ENCODE data around the gene ZNF438. TPM values are rescaled to one million over a fixed set of nuclear protein-coding genes. Genes with fewer than 3 reads are reported as not detected.

The ZNF438 gene
- total RNA-seq, 1 experiment from 2014 or later: 0.83 TPM

DNA sequence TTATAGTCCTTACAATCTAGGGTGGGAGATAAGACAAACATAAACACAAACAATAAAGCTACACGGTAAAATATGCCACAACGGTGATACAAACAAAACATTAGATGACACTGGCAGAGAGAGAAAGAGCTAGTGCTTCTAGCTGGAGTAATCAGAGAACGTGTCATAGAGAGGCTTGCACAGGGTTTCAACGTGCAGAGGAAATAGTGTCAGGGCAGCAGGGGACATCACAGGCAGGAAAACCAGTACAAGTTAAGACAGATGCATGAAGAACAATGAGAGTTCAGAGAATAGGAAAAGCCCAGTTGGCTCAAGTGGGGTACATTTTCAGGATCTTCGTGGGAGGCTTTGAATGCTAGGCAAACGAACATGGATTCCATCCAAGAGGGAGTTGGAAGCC is 91.4 kb downstream of the ZNF438 start:
- H3K4me2 ChIP-seq (ENCODE audit: insufficient read depth, insufficient read length, low read length): no peak overlapping the region
- Mint-ChIP-seq H3K4me3 (no peak overlapping the region), H3K27ac (no peak overlapping the region), H3K4me1 (peaks cover 8 to 9% of the 10 kb centered on the region in 2 experiments), H3K27me3 (ENCODE audit: low read depth) (no peaks in the 10 kb centered on the region), H3K9me3 (peaks cover 0 to 5% of the 10 kb centered on the region in 2 experiments; a peak in 2 of 5 replicates), H3K36me3 (ENCODE audit: insufficient read depth in 1 of 3, low read depth in 3 of 3) (peaks cover 0 to 9% (median 0%) of the 10 kb centered on the region in 3 experiments; a peak in 2 of 7 replicates)
- no peak overlapping the region for H2AK5ac ChIP-seq (ENCODE audit: insufficient read length, low read length)
- no peak overlapping the region for H3T11ph ChIP-seq (ENCODE audit: low read length)
- no peak overlapping the region for H3K27ac ChIP-seq (ENCODE audit: insufficient read length, low read depth, low read length)
- H3K4ac ChIP-seq (ENCODE audit: low read depth, low read length): no peak overlapping the region
- DNase-seq: no peak
- no peaks in the 10 kb centered on the region for H3K23me2 ChIP-seq (ENCODE audit: insufficient read length, low read depth, low read length, poor library complexity, severe bottlenecking)
- H3K18ac ChIP-seq (ENCODE audit: insufficient read length, low read depth, low read length): no peak overlapping the region
- H3K23ac ChIP-seq (ENCODE audit: insufficient read length, low read depth, low read length): no peak overlapping the region
- H3K9me3 ChIP-seq (ENCODE audit: control insufficient read depth, low read depth, low read length): no peaks in the 10 kb centered on the region
- no peaks in the 10 kb centered on the region for H4K20me1 ChIP-seq (ENCODE audit: control insufficient read depth, insufficient read depth, insufficient read length)
- no peak overlapping the region for H2BK20ac ChIP-seq (ENCODE audit: low read depth, low read length, poor library complexity, severe bottlenecking)
- no peak overlapping the region for H4K5ac ChIP-seq (ENCODE audit: insufficient read length, low read depth, low read length)
- no peaks in the 10 kb centered on the region for H3K79me1 ChIP-seq (ENCODE audit: insufficient read depth, low read depth, low read length, poor library complexity, severe bottlenecking)
- no peaks in the 10 kb centered on the region for H3K79me2 ChIP-seq (ENCODE audit: insufficient read depth, low read length)
- H2BK15ac ChIP-seq (ENCODE audit: low read depth, low read length): no peak overlapping the region
- no peaks in the 10 kb centered on the region for H3K4me1 ChIP-seq (ENCODE audit: insufficient read depth, low read length)
- no CpG with 5 or more reads among the region's 6 CpGs for WGBS (ENCODE audit: extremely low coverage, insufficient read length, low lambda C conversion rate)
- H4K8ac ChIP-seq (replicated peaks; ENCODE audit: insufficient read length, low read depth, low read length): no peak overlapping the region
- no peak overlapping the region for H3K14ac ChIP-seq (ENCODE audit: insufficient read depth, low read length)
- no peak overlapping the region for H2BK12ac ChIP-seq (ENCODE audit: insufficient read length, low read depth, low read length)
- H2AFZ ChIP-seq (ENCODE audit: low read length): no peak overlapping the region
- H2BK120ac ChIP-seq (ENCODE audit: low read depth, low read length, poor library complexity, severe bottlenecking): no peak overlapping the region
- no peak overlapping the region for H3K56ac ChIP-seq (ENCODE audit: insufficient read length, low read depth, low read length)
- H4K91ac ChIP-seq (ENCODE audit: insufficient read length, low read depth, low read length): no peak overlapping the region
- H2BK5ac ChIP-seq (ENCODE audit: insufficient read length, low read length): no peak overlapping the region
- TF ChIP-seq, protein P1, sequence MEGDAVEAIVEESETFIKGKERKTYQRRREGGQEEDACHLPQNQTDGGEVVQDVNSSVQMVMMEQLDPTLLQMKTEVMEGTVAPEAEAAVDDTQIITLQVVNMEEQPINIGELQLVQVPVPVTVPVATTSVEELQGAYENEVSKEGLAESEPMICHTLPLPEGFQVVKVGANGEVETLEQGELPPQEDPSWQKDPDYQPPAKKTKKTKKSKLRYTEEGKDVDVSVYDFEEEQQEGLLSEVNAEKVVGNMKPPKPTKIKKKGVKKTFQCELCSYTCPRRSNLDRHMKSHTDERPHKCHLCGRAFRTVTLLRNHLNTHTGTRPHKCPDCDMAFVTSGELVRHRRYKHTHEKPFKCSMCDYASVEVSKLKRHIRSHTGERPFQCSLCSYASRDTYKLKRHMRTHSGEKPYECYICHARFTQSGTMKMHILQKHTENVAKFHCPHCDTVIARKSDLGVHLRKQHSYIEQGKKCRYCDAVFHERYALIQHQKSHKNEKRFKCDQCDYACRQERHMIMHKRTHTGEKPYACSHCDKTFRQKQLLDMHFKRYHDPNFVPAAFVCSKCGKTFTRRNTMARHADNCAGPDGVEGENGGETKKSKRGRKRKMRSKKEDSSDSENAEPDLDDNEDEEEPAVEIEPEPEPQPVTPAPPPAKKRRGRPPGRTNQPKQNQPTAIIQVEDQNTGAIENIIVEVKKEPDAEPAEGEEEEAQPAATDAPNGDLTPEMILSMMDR (conservative IDR thresholded peaks at IDR 0.05): no peak
- no peak overlapping the region for H3K9ac ChIP-seq (ENCODE audit: extremely low read depth, insufficient read length, low read length)
- H3K27me3 ChIP-seq (ENCODE audit: insufficient read depth, low read length): no peaks in the 10 kb centered on the region
